Measurements from ENCODE around the gene HOOK2.

HOOK2 gene

DNA sequence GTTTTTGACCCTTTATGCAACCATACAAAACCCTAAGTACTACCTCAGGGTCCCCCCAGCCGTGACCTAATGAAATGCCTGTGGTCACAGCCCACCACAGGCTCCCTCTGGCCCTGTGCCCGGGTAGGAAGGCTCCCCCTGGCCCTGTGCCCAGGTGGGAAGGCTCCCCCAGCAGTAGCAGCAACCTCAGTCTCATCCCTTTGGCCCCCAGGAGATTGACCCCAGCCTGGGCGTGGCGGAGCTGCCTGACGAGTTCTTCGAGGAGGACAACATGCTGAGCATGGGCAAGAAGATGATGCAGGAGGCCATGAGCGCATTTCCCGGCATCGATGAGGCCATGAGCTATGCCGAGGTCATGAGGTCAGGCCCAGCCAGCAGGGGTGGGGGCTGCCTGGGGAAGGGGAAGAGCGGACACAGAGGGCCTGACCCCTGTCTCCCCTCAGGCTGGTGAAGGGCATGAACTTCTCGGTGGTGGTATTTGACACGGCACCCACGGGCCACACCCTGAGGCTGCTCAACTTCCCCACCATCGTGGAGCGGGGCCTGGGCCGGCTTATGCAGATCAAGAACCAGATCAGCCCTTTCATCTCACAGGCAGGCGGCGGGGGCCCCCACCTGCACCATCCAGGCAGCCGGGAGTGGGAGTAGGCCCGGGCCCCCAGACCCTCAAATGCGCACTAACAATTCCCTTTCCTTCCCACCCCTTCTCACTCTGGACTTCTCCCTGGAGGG is 30.0 kb downstream of the HOOK2 start:
- ChIA-PET POLR2A (interaction anchor here (0.7 to 1.8 kb wide), 3 partner anchors 9 to 22 kb away, joined by 3 to 5 read pairs (median 3); partner anchors contain the start of gene TRIR), CTCF (interaction anchor here (1.1 kb wide), 1 partner anchor 15 kb away, joined by 3 read pairs; no protein-coding TSS in a partner anchor)
- TF ChIP-seq ELF4 (IDR thresholded peaks at IDR 0.05), result no peak
- TF ChIP-seq FOXK2 (IDR thresholded peaks at IDR 0.05), result no peak
- no peak for TF ChIP-seq CTBP1 (IDR thresholded peaks at IDR 0.05; ENCODE audit: borderline replicate concordance)
- no peak for TF ChIP-seq NFRKB (IDR thresholded peaks at IDR 0.05)
- TF ChIP-seq, protein P1, sequence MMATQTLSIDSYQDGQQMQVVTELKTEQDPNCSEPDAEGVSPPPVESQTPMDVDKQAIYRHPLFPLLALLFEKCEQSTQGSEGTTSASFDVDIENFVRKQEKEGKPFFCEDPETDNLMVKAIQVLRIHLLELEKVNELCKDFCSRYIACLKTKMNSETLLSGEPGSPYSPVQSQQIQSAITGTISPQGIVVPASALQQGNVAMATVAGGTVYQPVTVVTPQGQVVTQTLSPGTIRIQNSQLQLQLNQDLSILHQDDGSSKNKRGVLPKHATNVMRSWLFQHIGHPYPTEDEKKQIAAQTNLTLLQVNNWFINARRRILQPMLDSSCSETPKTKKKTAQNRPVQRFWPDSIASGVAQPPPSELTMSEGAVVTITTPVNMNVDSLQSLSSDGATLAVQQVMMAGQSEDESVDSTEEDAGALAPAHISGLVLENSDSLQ (IDR thresholded peaks at IDR 0.05), result no peak
- no peak for TF ChIP-seq TARDBP (IDR thresholded peaks at IDR 0.05)
- no peak for TF ChIP-seq ZNF384 (IDR thresholded peaks at IDR 0.05)
- TF ChIP-seq SP1 (IDR thresholded peaks at IDR 0.05), result no peak
- TF ChIP-seq FOXM1 (IDR thresholded peaks at IDR 0.05; ENCODE audit: borderline replicate concordance), result no peak
- TF ChIP-seq HDGF (IDR thresholded peaks at IDR 0.05; ENCODE audit: borderline replicate concordance), result no peak
- no peak for TF ChIP-seq LEF1 (IDR thresholded peaks at IDR 0.05; ENCODE audit: borderline replicate concordance)
- no peak for TF ChIP-seq BHLHE40 (IDR thresholded peaks at IDR 0.05; ENCODE audit: borderline replicate concordance)
- TF ChIP-seq L3MBTL2 (conservative IDR thresholded peaks at IDR 0.05), result no peak
- TF ChIP-seq FOXA1 (IDR thresholded peaks at IDR 0.05), result no peak
- TF ChIP-seq SUZ12 (IDR thresholded peaks at IDR 0.05), result no peak
- no peak for TF ChIP-seq ARNT (IDR thresholded peaks at IDR 0.05)
- no peak for DNase-seq (ENCODE audit: extremely low spot score)

DNA sequence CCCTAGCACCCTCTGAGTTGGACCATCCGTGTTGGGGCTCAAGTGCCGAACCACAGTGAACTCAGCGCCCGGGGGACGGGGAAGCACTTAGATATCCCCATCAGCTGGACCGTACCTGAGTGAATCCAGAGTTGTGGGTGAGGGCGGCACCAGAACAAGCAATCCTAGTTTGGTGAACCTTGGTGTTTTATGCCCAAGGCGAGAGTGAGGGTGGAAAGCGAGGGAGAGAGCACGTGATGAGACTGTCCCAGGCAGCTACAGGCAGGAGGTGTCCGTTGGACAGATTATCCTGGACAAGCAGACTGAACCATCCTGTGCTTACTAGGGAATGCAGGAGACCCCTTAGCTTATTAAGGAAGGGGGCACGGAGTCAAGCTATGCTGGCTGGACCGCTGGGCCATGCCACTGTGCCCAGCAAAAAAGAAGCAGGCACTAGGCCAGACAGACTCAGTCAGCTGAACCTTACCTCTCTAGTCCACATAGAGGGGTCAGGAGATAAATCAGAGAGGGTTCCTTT is 37.5 kb downstream of the HOOK2 start:
- POLR2A ChIA-PET, result interaction anchor here (0.7 to 6.1 kb wide), 3 partner anchors 15 to 42 kb away, joined by 3 to 133 read pairs (median 9); partner anchors contain the start of genes FBXW9 and TNPO2
- TF ChIP-seq, protein P1 (IDR thresholded peaks at IDR 0.05), result no peak
- TF ChIP-seq CTBP1 (IDR thresholded peaks at IDR 0.05; ENCODE audit: borderline replicate concordance) (no peak), SP1 (IDR thresholded peaks at IDR 0.05) (no peak), ELF4 (IDR thresholded peaks at IDR 0.05) (no peak), BHLHE40 (IDR thresholded peaks at IDR 0.05; ENCODE audit: borderline replicate concordance) (no peak), ZNF384 (IDR thresholded peaks at IDR 0.05) (no peak), NFRKB (IDR thresholded peaks at IDR 0.05) (no peak), SUZ12 (IDR thresholded peaks at IDR 0.05) (no peak)
- DNase-seq (ENCODE audit: extremely low spot score), result no peak
- CTCF ChIA-PET, result no interaction called here

DNA sequence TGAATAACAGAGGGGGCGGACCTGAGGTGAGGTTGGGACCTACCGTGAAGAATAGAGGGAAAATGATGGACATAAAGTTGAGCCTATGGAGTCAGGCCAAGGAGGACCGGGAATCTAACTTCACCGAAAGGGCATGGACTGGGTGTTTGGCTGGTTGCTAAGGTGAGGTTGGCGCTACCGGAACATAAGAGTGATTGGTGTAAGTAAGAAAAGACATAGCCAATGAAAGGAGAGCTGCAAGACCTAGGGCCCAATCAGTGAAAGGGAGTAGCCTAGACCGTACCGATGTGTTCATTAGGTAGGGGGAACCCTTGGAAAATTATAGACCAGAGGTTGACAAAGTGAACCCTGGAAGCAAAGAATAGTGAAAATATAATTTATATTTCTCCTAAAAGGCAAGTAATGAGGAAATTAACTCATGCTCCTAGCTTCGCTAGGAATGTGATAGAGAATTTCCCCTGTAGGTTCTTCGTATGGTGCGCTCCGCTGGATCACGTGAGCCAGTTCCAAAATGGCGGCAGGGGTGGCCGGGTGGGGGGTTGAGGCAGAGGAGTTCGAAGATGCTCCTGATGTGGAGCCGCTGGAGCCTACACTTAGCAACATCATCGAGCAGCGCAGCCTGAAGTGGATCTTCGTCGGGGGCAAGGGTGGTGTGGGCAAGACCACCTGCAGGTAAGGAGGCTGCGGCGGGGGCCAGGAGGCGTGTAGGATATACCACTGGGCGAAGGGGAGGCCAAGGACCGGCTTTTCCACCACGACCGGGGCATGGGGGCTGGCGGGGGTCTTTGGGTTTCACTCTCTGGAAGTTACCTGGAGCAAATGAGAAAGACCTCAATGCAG is 38.1 kb downstream of the HOOK2 start, which contains the start of gene GET3:
TSS of gene GET3 (plus strand) at position 503 of the 840 bp plus-strand sequence. CDS start at position 512, 9 bp downstream.
- ChIA-PET CTCF (interaction anchor here (0.8 to 1.5 kb wide), 2 partner anchors 20 kb away, joined by 4 to 5 read pairs; no protein-coding TSS in a partner anchor), POLR2A (interaction anchor here (0.7 to 6.1 kb wide), 15 partner anchors 8 to 69 kb away, joined by 3 to 133 read pairs (median 6); partner anchors contain the start of genes BEST2, FBXW9, JUNB and RNASEH2A)
- peak; percentile 91 for DNase-seq (ENCODE audit: extremely low spot score)
- TF ChIP-seq BHLHE40 (IDR thresholded peaks at IDR 0.05; ENCODE audit: borderline replicate concordance) (peak; percentile 87), TARDBP (IDR thresholded peaks at IDR 0.05) (no peak), LEF1 (IDR thresholded peaks at IDR 0.05; ENCODE audit: borderline replicate concordance) (no peak), FOXA1 (IDR thresholded peaks at IDR 0.05) (no peak), ELF4 (IDR thresholded peaks at IDR 0.05) (peak; percentile 78), SP1 (IDR thresholded peaks at IDR 0.05) (no peak), CTBP1 (IDR thresholded peaks at IDR 0.05; ENCODE audit: borderline replicate concordance) (no peak; the same call in 1 of the 2 replicates), L3MBTL2 (conservative IDR thresholded peaks at IDR 0.05) (peak; percentile 61), ARNT (IDR thresholded peaks at IDR 0.05) (no peak), HDGF (IDR thresholded peaks at IDR 0.05; ENCODE audit: borderline replicate concordance) (no peak), FOXM1 (IDR thresholded peaks at IDR 0.05; ENCODE audit: borderline replicate concordance) (no peak), ZNF384 (IDR thresholded peaks at IDR 0.05) (no peak), FOXK2 (IDR thresholded peaks at IDR 0.05) (no peak), NFRKB (IDR thresholded peaks at IDR 0.05) (peak; percentile 76), SUZ12 (IDR thresholded peaks at IDR 0.05) (no peak)
- TF ChIP-seq, protein P1 (IDR thresholded peaks at IDR 0.05), result peak; percentile 98

DNA sequence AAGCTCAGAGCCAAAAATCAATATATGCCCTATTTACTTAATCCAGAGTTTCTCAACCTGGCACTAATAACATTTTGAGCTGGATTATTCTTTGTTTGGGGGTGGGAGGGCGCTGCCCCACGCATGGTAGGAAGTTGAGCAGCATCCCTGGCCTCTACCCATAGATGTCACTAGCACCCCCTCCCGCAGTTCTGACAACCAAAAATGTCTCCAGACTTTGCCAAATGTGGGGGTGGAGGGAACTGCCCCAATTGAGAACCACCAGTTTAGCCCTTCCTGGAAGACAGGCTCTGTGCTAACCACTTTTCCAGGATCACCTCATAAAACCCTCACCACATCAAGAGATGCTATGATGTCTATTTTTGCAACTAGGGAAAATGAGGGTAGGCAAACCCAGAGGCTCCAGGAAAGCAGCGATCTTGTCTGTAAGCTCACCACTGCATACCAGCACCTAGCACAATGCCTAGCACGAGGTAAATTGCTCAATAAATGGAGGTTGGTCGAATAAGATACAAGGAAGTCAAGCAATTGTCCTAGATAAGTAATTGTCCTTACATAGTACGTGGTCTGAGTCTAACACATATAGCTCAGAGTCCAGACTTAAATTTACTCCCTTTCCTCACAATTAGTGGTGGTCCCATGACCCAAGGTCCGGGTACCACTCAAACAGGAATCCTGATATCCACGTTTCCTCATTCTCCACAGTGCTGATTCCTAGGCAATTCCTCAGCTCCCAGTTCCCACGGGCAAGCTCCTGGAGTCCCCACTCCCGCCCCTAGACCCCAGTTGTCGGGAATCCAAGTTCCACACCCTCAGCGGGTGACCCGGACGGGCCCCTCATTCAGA is 41.8 kb downstream of the HOOK2 start:
- ChIA-PET CTCF (interaction anchor here (0.6 to 1.7 kb wide), 5 partner anchors 12 to 509 kb away, joined by 3 to 8 read pairs (median 4); no protein-coding TSS in a partner anchor), POLR2A (interaction anchor here (0.6 to 6.1 kb wide), 15 partner anchors 11 to 213 kb away, joined by 3 to 133 read pairs (median 3); partner anchors contain the start of genes JUNB, RAD23A and TNPO2)
- TF ChIP-seq ELF4 (IDR thresholded peaks at IDR 0.05), result no peak
- TF ChIP-seq ZNF384 (IDR thresholded peaks at IDR 0.05), result no peak
- no peak for TF ChIP-seq LEF1 (IDR thresholded peaks at IDR 0.05; ENCODE audit: borderline replicate concordance)
- TF ChIP-seq, protein P1 (IDR thresholded peaks at IDR 0.05), result no peak
- DNase-seq (ENCODE audit: extremely low spot score), result no peak
